CD4-positive, alpha-beta memory T cell (primary cell): ENCODE results near the gene MED20. TPM values are rescaled to one million over a fixed set of nuclear protein-coding genes. Genes with fewer than 3 reads are reported as not detected.

Experiments used
- CTCF ChIA-PET: fragments of 350-600 bp; sonication (Branson Sonifier 250); formaldehyde crosslinking; loops from one replicate; lab custom pipeline; 2021; ENCODE audit warnings: inconsistent platforms; ENCODE audit not compliant: partially characterized antibody; lab: Charles Lee
- POLR2A ChIA-PET: fragments of 350-600 bp; sonication (Branson Sonifier 250); formaldehyde crosslinking; loops from one replicate; lab custom pipeline; 2021; ENCODE audit not compliant: partially characterized antibody; lab: Charles Lee
- DNase-seq, 5 donors: peaks; one replicate each; pipeline versions ENCODE4 v3.0.0 to v3.0.0-alpha.2; 2020 to 2022; ENCODE audit warnings: mixed read lengths in 1 of 5
- H3K27ac ChIP-seq: one replicate; pipeline ENCODE4 v1.7.0; 2013; ENCODE audit warnings: low read depth, low read length
- H3K27me3 ChIP-seq: 2 replicates; pipeline ENCODE4 v1.7.0; 2013; ENCODE audit warnings: mild to moderate bottlenecking, low read length, moderate library complexity; ENCODE audit not compliant: insufficient read depth
- H3K36me3 ChIP-seq: 2 replicates; pipeline ENCODE4 v1.7.0; 2013; ENCODE audit warnings: mild to moderate bottlenecking, low read length, moderate library complexity; ENCODE audit not compliant: insufficient read depth
- H3K4me1 ChIP-seq: 2 replicates; pipeline ENCODE4 v1.7.0; 2013; ENCODE audit warnings: mild to moderate bottlenecking, low read length, moderate library complexity; ENCODE audit not compliant: insufficient read depth
- H3K4me3 ChIP-seq, 2 donors: one replicate each; pipeline ENCODE4 v1.7.0; 2013; ENCODE audit warnings: low read length in 2 of 2, mild to moderate bottlenecking in 1 of 2
- H3K9me3 ChIP-seq, 2 donors: one replicate each; pipeline ENCODE4 v1.7.0; 2013; ENCODE audit warnings: low read length in 2 of 2, control low read depth in 1 of 2; ENCODE audit not compliant: control insufficient read depth in 1 of 2
- H3K27ac Mint-ChIP-seq, 7 donors: one replicate each; pipeline ENCODE4 v1.8.0; 2020 to 2021; ENCODE audit warnings: mixed read lengths in 7 of 7, mild to moderate bottlenecking in 6 of 7, inconsistent platforms in 3 of 7, moderate library complexity in 3 of 7
- H3K27me3 Mint-ChIP-seq, 2 donors: one replicate each; pipeline ENCODE4 v1.8.0; 2020 to 2021; ENCODE audit warnings: mixed read lengths in 2 of 2
- H3K36me3 Mint-ChIP-seq, 2 donors: one replicate each; pipeline ENCODE4 v1.8.0; 2020 to 2021; ENCODE audit warnings: mixed read lengths in 2 of 2, inconsistent platforms in 1 of 2, mild to moderate bottlenecking in 1 of 2
- H3K4me1 Mint-ChIP-seq, 4 donors: one replicate each; pipeline ENCODE4 v1.8.0; 2020 to 2021; ENCODE audit warnings: mixed read lengths in 4 of 4, mild to moderate bottlenecking in 1 of 4
- H3K4me3 Mint-ChIP-seq, 8 donors: one replicate each; pipeline ENCODE4 v1.8.0; 2020 to 2021; ENCODE audit warnings: mixed read lengths in 8 of 8, mild to moderate bottlenecking in 7 of 8, moderate library complexity in 6 of 8, inconsistent platforms in 3 of 8
- H3K9me3 Mint-ChIP-seq, 8 donors: one replicate each; pipeline ENCODE4 v1.8.0; 2020 to 2021; ENCODE audit warnings: mixed read lengths in 8 of 8, mild to moderate bottlenecking in 5 of 8, inconsistent platforms in 3 of 8, moderate library complexity in 1 of 8
- intact Hi-C: fragments of 100-400 bp; cut with micrococcal nuclease; formaldehyde crosslinking; loops from one replicate; pipeline ENCODE4 v1.15.1; 2023
- polyA plus RNA-seq, 2 donors: library from polyadenylated mRNA; unstranded; fragments of 300-500 nt; fragmentation: Illumina TruSeq; gene quantifications; one replicate each; pipeline ENCODE4 v1.2.3, GENCODE V29; 2021
- total RNA-seq, 2 experiments: library from RNA; stranded (reverse); gene quantifications; one replicate each; pipeline ENCODE4 v1.2.3, GENCODE V29; 2021

Gene MED20
- total and polyA plus RNA-seq, 4 experiments from 2014 or later, result 3.5 to 11.5 (median 8.2) TPM

DNA sequence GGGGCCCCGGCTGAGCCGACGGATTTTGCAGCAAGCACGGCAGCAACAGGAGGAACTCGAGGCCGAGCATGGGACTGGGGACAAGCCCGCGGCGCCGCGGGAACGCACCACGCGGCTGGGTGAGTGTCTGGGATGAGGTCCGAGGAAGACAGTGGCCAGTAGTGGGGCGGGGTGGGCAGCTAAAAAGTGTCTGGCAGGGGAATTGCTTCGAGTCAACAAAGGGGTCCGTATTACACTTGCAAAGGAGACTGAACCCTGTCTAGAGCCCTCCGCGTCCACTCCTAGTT, 716 bp upstream of the MED20 start:
- H3K9me3 ChIP-seq, result no peaks in the 10 kb centered on the region
- intact Hi-C loops, result loop anchor here (1.0 to 2.0 kb wide), 6 partner anchors 15 to 296 kb away; partner anchors contain the start of genes MRPS10, TOMM6 and USP49
- peaks cover 5 to 29% of the 10 kb centered on the region in 2 donors for H3K36me3 Mint-ChIP-seq
- H3K36me3 ChIP-seq, result peaks cover 3% of the 10 kb centered on the region
- H3K4me1 ChIP-seq, result peaks cover 47% of the 10 kb centered on the region
- ChIA-PET POLR2A (interaction anchor here (0.9 to 6.5 kb wide), 17 partner anchors 8 to 1008 kb away, joined by 3 to 95 read pairs (median 5); partner anchors contain the start of genes CCND3, CNPY3, TAF8 and TOMM6), CTCF (interaction anchor here (0.8 to 6.7 kb wide), 26 partner anchors 9 to 293 kb away, joined by 3 to 133 read pairs (median 4); partner anchors contain the start of genes CCND3, PRICKLE4, TAF8 and TOMM6)
- no peak for DNase-seq
- H3K4me3 ChIP-seq, result peak overlapping the region; percentile 75 to 99
- H3K9me3 Mint-ChIP-seq, result peaks cover 0 to 18% (median 0%) of the 10 kb centered on the region in 8 donors
- peaks cover 0 to 2% of the 10 kb centered on the region in 2 donors for H3K27me3 Mint-ChIP-seq
- peak overlapping the region; percentile 99 to 100 (median 100) for H3K4me3 Mint-ChIP-seq
- peak overlapping the region; percentile 98 to 100 (median 100) for H3K27ac Mint-ChIP-seq
- H3K4me1 Mint-ChIP-seq, result peaks cover 34 to 58% (median 47%) of the 10 kb centered on the region in 4 donors
- H3K27me3 ChIP-seq, result no peaks in the 10 kb centered on the region
- peak overlapping the region; percentile 91 for H3K27ac ChIP-seq

DNA sequence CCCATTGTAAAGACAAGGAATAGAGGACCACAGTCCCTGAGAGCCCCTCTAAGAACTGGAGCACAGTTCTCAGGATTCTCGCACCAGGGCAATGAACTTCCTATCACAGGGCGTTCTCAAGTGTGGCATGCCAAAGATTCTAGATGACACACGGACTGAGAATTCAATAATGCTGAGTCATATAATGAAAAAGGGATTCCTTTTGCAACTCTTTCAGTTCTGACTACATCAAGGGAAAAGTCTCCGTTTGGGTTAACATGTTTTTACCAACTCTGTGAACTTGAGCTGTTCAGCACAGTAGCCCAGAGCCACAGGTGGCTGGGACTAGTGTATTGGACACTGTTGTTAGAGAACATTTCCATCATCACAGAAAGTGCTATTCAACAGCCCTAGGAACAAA, 3.4 kb downstream of the MED20 start:
- H3K27me3 Mint-ChIP-seq, result peaks cover 0 to 2% of the 10 kb centered on the region in 2 donors
- peaks cover 26% of the 10 kb centered on the region for H3K4me1 ChIP-seq
- POLR2A ChIA-PET, result no interaction called here
- no peaks in the 10 kb centered on the region for H3K27me3 ChIP-seq
- no peak overlapping the region for H3K27ac ChIP-seq
- peaks cover 25 to 36% of the 10 kb centered on the region in 2 donors for H3K36me3 Mint-ChIP-seq
- H3K9me3 ChIP-seq, result no peaks in the 10 kb centered on the region
- no peak overlapping the region for H3K4me3 Mint-ChIP-seq
- H3K4me1 Mint-ChIP-seq, result peaks cover 17 to 39% (median 26%) of the 10 kb centered on the region in 4 donors
- intact Hi-C loops, result no loop called here
- CTCF ChIA-PET, result interaction anchor here (1.2 kb wide), 1 partner anchor 20 kb away, joined by 3 read pairs; no protein-coding TSS in a partner anchor
- H3K27ac Mint-ChIP-seq, result peak overlapping the region in 2 of 7 donors; percentile 27 to 76
- peaks cover 13% of the 10 kb centered on the region for H3K36me3 ChIP-seq
- H3K9me3 Mint-ChIP-seq, result peaks cover 0 to 13% (median 0%) of the 10 kb centered on the region in 8 donors
- H3K4me3 ChIP-seq, result no peak overlapping the region
- DNase-seq, result no peak

GRCh38 chr6:41914869-41915530, 5.9 kb downstream of the MED20 start:
- Mint-ChIP-seq H3K27me3 (no peaks in the 10 kb centered on the region), H3K4me1 (peaks cover 2 to 15% (median 8%) of the 10 kb centered on the region in 4 donors), H3K9me3 (no peaks in the 10 kb centered on the region), H3K27ac (no peak overlapping the region), H3K4me3 (no peak overlapping the region), H3K36me3 (peaks cover 30 to 31% of the 10 kb centered on the region in 2 donors)
- Histone ChIP-seq H3K9me3 (no peaks in the 10 kb centered on the region), H3K4me1 (peaks cover 11% of the 10 kb centered on the region), H3K27me3 (no peaks in the 10 kb centered on the region), H3K36me3 (peaks cover 14% of the 10 kb centered on the region), H3K27ac (no peak overlapping the region), H3K4me3 (no peak overlapping the region)
- POLR2A ChIA-PET, result interaction anchor here (0.7 to 1.0 kb wide), 2 partner anchors 130 to 953 kb away, joined by 3 read pairs; no protein-coding TSS in a partner anchor
- intact Hi-C loops, result no loop called here
- no peak for DNase-seq
- CTCF ChIA-PET, result interaction anchor here (1.3 to 2.1 kb wide), 3 partner anchors 10 to 302 kb away, joined by 3 to 5 read pairs (median 4); partner anchors contain the start of gene MRPS10

- Mint-ChIP-seq H3K36me3 (peaks cover 31% of the 10 kb centered on the region in 2 donors), H3K4me3 (peak overlapping the region in 1 of 8 donors; percentile 53), H3K27ac (peak overlapping the region in 1 of 7 donors; percentile 30), H3K9me3 (no peaks in the 10 kb centered on the region), H3K4me1 (peaks cover 0 to 12% (median 5%) of the 10 kb centered on the region in 4 donors), H3K27me3 (no peaks in the 10 kb centered on the region)
- POLR2A ChIA-PET, result interaction anchor here (0.7 to 1.0 kb wide), 2 partner anchors 131 to 954 kb away, joined by 3 read pairs; no protein-coding TSS in a partner anchor
- H3K4me3 ChIP-seq, result no peak overlapping the region
- no peaks in the 10 kb centered on the region for H3K27me3 ChIP-seq
- H3K9me3 ChIP-seq, result no peaks in the 10 kb centered on the region
- intact Hi-C loops, result no loop called here
- no peak for DNase-seq
- CTCF ChIA-PET, result interaction anchor here (1.3 to 1.4 kb wide), 2 partner anchors 130 to 303 kb away, joined by 3 to 4 read pairs; partner anchors contain the start of gene MRPS10
- no peak overlapping the region for H3K27ac ChIP-seq
- H3K36me3 ChIP-seq, result peaks cover 14% of the 10 kb centered on the region
- peaks cover 4% of the 10 kb centered on the region for H3K4me1 ChIP-seq
Measured at GRCh38 chr6:41914343-41914742, 6.6 kb downstream of the MED20 start.

DNA sequence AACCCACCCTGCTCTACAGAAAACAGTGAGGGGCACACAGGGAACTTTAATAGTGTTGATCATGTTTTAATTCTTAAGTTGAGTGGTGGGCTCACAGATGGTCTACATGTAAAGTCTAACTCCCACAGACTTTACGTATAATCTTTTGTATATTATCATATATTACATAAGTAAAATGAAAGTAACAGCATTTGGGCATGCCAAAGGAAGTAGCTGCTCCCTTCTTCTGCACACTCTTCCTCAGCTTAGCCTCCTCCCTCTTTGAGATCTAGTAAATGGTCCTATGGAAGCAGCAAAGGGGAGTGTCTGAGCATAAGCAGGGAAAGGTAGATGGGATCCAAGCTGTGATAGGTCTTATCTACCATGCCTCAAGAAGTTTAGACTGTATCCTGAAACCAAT, 11.2 kb downstream of the MED20 start:
- POLR2A ChIA-PET, result interaction anchor here (1.0 kb wide), 1 partner anchor 136 kb away, joined by 3 read pairs; no protein-coding TSS in a partner anchor
- no peak for DNase-seq
- intact Hi-C loops, result no loop called here
- H3K9me3 ChIP-seq, result no peaks in the 10 kb centered on the region
- H3K36me3 Mint-ChIP-seq, result peaks cover 47 to 58% of the 10 kb centered on the region in 2 donors
- H3K4me3 Mint-ChIP-seq, result no peak overlapping the region
- H3K27me3 ChIP-seq, result no peaks in the 10 kb centered on the region
- peak overlapping the region in 3 of 7 donors; percentile 3 to 78 (median 35) for H3K27ac Mint-ChIP-seq
- H3K4me3 ChIP-seq, result no peak overlapping the region
- H3K4me1 ChIP-seq, result no peaks in the 10 kb centered on the region
- peaks cover 2 to 14% (median 4%) of the 10 kb centered on the region in 4 donors for H3K4me1 Mint-ChIP-seq
- H3K36me3 ChIP-seq, result peaks cover 31% of the 10 kb centered on the region
- no peak overlapping the region for H3K27ac ChIP-seq
- no peaks in the 10 kb centered on the region for H3K27me3 Mint-ChIP-seq
- H3K9me3 Mint-ChIP-seq, result no peaks in the 10 kb centered on the region
- CTCF ChIA-PET, result interaction anchor here (1.6 to 3.6 kb wide), 2 partner anchors 10 to 11 kb away, joined by 4 to 13 read pairs; partner anchors contain the start of genes BYSL and MED20

DNA sequence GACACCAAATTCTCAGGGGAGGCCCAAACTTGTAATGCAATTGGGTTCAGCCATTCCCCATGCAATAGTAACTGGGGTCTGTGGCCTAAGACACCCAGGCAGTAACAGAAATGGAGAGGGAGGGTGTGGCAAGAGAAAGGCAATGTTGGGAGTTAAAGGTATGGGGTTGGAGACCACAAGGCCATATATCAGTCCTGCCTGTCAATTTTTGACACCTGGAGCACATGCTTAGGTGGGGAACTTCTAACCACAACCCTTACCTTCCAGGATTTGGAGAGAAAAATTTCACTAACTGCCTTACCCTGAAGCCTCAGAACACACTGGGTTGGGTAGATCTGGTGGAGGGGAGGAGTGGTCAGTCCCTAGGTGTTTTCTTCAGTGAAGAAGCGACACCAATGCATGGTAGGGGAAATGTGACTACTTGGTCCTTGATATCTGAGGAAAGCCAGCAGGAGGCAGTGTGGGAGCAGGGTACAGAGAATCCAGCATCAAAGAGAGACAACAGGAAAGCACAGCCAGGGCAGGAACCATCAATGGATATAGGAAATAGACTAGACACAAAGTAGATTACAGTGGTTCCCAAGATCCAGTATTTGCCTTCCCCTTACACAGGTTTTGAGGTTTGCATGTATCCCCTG, 18.9 kb downstream of the MED20 start:
- Histone ChIP-seq H3K4me1 (peaks cover 6% of the 10 kb centered on the region), H3K9me3 (no peaks in the 10 kb centered on the region), H3K36me3 (peaks cover 10% of the 10 kb centered on the region), H3K4me3 (no peak overlapping the region), H3K27ac (no peak overlapping the region), H3K27me3 (no peaks in the 10 kb centered on the region)
- peaks cover 10 to 23% of the 10 kb centered on the region in 2 donors for H3K36me3 Mint-ChIP-seq
- peak; percentile 54 to 61 (median 60) for DNase-seq
- H3K27ac Mint-ChIP-seq, result peak overlapping the region in 3 of 7 donors; percentile 1 to 35 (median 4)
- H3K9me3 Mint-ChIP-seq, result no peaks in the 10 kb centered on the region
- ChIA-PET POLR2A (no interaction called here), CTCF (interaction anchor here (1.0 to 2.4 kb wide), 6 partner anchors 19 to 202 kb away, joined by 3 to 18 read pairs (median 6); partner anchors contain the start of genes BYSL and MED20)
- no peaks in the 10 kb centered on the region for H3K27me3 Mint-ChIP-seq
- H3K4me1 Mint-ChIP-seq, result peaks cover 7 to 13% (median 10%) of the 10 kb centered on the region in 4 donors
- intact Hi-C loops, result loop anchor here (1.0 to 5.0 kb wide), 4 partner anchors 35 to 264 kb away; no protein-coding TSS in a partner anchor
- H3K4me3 Mint-ChIP-seq, result no peak overlapping the region
